ENCODE measurements around the gene MRPL18.
A peak's percentile ranks its signal among the peaks of the same experiment; 100 is the strongest.
"Not testable (repeated sequence)": the region's sequence is repeated elsewhere in the genome, so short reads cannot be mapped to it uniquely, and the experiment has no call there.

MRPL18 gene

DNA sequence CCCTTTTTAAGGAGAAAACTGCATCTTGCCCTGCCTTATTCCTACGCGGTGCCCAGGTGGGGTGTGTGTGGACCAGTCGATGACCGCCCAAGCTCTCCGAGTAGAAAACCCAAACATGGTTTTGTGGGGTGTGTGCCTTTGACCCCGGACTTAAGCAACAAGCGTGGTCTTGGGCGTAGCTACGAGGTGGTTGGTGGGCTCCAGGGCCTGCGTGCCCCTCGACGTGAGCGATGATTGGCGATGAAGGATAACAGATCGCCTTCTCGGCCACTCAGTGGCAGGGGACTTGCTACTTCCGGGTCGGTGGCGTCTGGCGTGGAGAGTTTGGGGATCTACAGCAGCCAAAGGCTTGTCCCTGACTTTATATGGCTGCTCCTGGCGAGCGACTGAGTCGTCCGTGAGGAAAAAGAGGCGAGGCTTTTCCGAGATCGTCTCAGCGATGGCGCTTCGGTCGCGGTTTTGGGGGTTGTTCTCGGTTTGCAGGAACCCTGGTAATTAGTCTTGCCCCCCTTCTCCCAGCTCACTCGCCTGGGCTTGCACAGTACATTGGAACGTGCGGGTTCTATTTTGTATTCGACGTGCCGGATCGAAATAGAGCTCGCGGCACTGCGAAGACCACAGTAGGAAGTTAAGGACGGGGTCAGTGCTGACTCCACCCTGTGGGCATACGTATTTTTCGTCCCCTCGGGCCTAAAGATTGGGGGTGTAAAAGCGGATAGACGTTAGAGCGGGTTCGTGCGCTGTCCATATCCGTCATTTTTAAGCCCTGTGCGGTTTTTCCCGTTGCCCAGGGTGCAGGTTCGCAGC, at the start of gene MRPL18:
MRPL18 (plus strand) TSS at position 319 of the 807 bp plus-strand sequence; CDS start at position 440, 121 bp downstream.
- peak; percentile 97 for DNase-seq
- in situ Hi-C loops (cut with MboI; ENCODE audit: low pct_unique_long_range_greater_than_20kb, low sequenced_read_pairs) = no loop called here

DNA sequence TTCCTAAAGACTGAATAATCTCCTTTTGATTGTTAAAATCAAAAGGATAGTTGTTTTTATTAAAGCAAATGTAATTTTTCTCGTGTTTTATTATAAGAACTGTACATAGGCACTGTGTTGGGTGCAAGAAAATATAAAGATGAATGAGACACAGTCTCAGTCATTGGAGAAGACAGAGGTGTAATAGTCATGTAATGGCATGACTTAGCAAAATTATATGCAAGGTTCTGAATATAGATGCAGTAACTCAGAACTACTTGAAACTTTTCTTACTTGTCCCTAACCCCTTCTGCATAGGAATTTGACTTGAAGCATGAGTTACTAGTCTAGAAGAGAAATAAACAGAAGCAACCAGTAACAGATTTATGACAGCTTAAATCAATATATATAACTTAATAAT, 48.1 kb upstream of the MRPL18 start:
- in situ Hi-C loops (cut with MboI; ENCODE audit: low pct_unique_long_range_greater_than_20kb, low sequenced_read_pairs) = no loop called here
- no peak for DNase-seq

DNA sequence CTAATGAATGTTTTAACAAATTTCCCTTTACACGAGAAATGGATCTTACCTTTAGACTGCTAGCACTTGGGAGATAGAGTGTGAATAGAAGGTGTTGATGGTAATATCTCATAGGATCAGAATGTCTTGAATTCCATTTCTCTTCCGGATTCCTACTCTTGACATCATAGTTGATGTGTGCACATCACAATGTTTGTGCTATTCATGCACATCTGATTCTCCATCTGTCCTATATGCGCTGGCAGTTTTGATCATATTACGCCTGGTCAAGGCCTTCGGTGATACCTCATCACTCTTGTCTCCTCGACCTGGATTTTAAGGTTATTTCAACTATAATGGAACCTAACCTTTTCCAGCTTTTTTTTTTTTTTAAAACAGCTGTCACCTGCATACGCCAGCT, 45.2 kb upstream of the MRPL18 start:
- in situ Hi-C loops (cut with MboI; ENCODE audit: low pct_unique_long_range_greater_than_20kb, low sequenced_read_pairs) = no loop called here
- DNase-seq = no peak

DNA sequence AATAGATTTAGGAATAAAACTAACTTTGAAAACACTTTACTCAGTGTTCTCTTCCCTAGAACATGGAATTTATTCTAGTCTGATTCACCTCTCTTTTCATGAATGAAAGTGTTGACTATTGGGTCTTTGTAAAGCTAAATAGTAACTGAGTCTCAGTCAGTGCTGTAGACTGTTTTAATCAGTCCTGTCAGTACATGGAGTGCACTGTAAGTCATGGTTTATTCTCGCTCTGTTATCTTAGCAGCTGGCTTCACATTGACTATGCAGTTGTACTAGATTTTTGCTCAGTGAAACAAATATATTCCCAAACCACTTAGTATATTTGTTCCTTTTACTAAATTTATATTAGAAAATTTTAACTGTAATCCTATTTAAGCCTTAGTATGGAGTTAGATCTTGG, 43.5 kb upstream of the MRPL18 start:
- in situ Hi-C loops (cut with MboI; ENCODE audit: low pct_unique_long_range_greater_than_20kb, low sequenced_read_pairs) = no loop called here
- no peak for DNase-seq

DNA sequence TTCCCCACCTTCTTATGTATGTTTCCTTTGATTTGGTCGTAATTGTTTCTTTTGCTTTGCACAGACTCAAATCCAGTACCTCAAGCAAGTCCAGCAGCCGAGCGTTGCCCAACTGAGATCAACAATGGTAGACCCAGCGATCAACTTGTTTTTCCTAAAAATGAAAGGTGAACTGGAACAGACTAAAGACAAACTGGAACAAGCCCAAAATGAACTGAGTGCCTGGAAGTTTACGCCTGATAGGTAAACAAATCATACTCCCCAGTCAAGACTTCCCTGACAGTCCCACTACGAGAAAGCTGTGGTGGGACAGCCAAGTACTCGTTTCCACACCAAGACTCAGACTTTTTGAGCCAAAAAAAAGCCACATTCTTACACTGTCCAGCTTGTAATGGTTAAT, 42.1 kb upstream of the MRPL18 start:
- in situ Hi-C loops (cut with MboI; ENCODE audit: low pct_unique_long_range_greater_than_20kb, low sequenced_read_pairs); DNase-seq: not testable (repeated sequence)

DNA sequence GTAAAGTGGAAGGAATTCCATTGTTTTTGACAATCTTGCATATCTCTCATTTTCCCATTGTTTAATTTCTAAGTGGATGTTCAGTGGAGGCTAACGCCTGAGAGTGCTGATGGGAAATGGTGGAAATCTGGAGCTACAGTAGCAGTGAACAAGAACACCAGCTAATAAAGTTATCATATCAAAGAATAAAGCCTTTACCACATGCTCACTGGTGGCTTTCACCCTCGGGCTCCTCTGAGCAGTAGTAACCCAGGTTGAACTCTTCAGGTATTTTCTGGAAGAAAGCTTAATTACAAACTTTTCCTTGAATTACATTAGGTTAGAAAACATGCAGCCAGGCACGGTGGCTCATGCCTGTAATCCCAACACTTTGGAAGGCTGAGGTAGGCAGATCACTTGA, 38.8 kb upstream of the MRPL18 start:
- in situ Hi-C loops (cut with MboI; ENCODE audit: low pct_unique_long_range_greater_than_20kb, low sequenced_read_pairs) = no loop called here
- no peak for DNase-seq

DNA sequence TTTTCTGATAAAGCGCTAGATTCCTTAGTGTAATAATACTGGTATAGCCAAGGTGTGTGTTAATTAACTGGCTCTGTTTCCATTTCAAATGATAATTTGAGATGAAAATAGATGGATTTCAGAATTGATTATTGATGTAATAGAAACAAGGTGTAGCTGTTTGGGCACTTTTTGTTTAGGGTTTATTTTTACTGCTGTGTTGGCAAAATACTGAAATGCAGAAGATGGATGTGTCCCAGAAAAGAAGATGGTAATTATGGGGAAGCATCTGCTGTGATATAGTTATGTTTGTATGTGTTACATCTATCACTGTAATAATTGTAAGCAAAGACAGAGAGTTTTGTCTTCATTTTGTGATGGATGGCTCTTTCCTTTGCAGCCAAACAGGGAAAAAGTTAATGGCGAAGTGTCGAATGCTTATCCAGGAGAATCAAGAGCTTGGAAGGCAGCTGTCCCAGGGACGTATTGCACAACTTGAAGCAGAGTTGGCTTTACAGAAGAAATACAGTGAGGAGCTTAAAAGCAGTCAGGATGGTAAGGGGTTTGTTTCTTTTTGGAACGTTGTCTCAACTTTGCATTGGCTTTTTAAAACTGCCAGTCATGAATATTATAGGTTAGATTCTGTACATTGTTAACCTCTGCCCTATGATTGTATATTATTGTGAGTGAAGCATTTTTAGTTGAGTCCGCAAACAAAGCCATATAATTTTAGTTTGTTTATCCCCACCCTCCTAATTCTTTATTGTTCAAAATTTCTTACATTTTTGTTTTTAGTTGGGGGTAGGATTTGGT, 37.0 kb upstream of the MRPL18 start:
- DNase-seq = no peak
- in situ Hi-C loops (cut with MboI; ENCODE audit: low pct_unique_long_range_greater_than_20kb, low sequenced_read_pairs) = no loop called here

DNA sequence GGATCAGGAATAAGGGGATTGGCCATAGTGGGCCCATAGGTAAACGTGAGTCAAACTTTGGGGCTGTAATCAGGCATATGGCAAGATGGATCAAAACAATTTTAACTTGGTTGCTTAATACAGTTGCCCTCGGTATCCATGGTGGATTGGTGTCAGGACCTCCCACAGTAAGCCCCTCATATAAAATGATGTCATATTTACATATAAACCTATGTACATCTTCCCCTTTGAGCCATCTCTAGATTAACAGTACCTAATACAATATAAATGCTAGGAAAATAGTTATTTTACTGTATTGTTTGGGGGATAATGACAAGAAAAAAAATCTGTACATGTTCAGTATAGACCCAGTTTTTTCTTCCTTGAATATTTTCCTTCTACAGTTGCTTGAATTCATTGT, 35.9 kb upstream of the MRPL18 start:
- in situ Hi-C loops (cut with MboI; ENCODE audit: low pct_unique_long_range_greater_than_20kb, low sequenced_read_pairs) = no loop called here
- DNase-seq = no peak

DNA sequence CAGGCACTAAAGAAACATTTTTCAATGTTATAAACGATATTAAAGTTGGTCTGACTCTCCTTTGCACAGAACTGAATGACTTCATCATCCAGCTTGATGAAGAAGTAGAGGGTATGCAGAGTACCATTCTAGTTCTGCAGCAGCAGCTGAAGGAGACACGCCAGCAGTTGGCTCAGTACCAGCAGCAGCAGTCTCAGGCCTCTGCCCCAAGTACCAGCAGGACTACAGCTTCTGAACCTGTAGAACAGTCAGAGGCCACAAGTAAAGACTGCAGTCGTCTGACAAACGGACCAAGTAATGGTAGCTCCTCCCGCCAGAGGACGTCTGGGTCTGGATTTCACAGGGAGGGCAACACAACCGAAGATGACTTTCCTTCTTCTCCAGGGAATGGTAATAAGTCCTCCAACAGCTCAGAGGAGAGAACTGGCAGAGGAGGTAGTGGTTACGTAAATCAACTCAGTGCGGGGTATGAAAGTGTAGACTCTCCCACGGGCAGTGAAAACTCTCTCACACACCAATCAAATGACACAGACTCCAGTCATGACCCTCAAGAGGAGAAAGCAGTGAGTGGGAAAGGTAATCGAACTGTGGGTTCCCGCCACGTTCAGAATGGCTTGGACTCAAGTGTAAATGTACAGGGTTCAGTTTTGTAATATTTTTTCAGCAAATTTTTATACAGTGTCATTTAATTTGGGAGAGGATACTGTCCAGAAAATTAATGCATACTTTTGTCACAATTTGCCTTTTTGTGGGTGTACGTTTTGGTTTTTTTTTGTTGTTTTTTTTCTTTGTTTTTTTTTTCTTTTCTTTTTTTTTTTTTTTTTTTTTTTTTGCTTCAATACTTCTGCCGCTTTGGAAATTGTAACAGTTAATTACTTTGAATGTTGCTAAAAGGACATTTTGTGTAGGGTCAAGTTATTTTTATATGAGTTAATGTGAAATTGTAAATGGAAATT, 35.0 kb upstream of the MRPL18 start:
- in situ Hi-C loops (cut with MboI; ENCODE audit: low pct_unique_long_range_greater_than_20kb, low sequenced_read_pairs) = no loop called here
- DNase-seq = no peak

GRCh38 chr6:159756508-159756907, 33.8 kb upstream of the MRPL18 start:
- DNase-seq = no peak
- in situ Hi-C loops (cut with MboI; ENCODE audit: low pct_unique_long_range_greater_than_20kb, low sequenced_read_pairs) = no loop called here

DNA sequence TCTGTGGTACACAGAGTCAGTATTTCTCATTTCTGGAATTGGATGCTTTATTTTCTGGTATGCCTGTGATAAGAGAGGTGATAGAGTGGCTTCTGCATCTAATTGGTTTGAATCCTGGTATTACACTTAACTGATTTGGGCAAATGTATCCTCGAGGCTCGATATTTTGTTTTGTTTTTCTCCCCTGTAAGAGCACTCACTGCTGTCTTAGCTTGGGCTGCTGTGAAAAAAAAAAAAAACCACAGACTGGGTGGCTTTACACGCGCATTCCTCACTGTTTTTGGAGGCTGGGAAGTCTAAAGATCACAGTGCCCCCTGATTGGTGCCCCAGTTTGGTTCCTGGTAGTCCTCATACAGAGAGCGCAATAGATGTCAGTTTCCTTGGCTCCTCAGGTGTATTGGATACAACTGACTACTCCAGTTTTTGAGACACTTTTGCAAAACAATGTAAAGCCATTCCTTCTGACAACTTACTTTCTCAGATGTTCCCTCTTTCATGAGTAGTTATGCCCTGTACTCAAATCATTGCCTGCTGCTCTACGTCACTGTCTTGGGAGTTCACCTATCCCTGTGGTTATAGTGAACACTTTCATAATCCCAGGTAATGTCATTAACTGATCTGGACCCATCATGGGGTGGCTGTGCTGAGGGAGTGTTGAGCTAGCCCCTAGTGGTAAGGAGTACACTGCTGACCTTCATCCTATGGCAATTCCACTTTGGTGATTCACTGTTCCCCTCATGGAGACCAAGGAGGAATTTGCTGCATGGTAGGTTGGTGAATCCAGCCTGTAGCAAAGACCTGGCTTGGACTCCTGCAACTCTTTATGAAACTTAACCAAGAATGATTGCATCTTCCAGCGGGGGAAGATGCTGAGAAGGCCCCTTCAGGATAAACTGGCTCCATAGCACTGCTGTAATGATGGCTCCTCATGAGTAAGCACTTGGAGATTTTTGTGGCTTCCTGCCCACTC, 32.0 kb upstream of the MRPL18 start:
- in situ Hi-C loops (cut with MboI; ENCODE audit: low pct_unique_long_range_greater_than_20kb, low sequenced_read_pairs) = no loop called here
- no peak for DNase-seq

- in situ Hi-C loops (cut with MboI; ENCODE audit: low pct_unique_long_range_greater_than_20kb, low sequenced_read_pairs) = no loop called here
- no peak for DNase-seq
These were observed 30.6 kb upstream of the MRPL18 start for GRCh38 chr6:159759645-159760044.

DNA sequence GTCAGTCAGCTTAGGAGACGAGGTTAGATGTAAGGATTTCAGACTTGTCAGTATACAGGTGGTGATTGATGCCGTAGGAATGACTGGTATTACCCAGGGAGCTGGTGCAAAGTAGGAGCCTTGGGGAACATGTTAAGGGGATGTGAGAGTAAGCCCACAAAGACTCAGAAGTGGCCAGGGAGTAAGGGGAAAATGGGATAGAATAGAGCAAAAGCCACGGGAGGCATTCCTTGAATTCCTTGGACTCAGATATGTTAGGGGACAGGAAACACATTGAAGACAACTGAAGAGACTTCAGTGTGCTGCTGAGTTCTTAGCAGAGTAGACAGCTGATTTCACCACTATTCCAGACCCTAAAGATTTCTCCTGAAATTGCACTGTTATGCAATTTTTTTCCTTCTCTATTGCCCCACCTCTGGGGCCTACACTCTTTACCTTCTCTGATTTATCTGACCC, 29.6 kb upstream of the MRPL18 start:
- in situ Hi-C loops (cut with MboI; ENCODE audit: low pct_unique_long_range_greater_than_20kb, low sequenced_read_pairs) = no loop called here
- no peak for DNase-seq

- DNase-seq = no peak
- in situ Hi-C loops (cut with MboI; ENCODE audit: low pct_unique_long_range_greater_than_20kb, low sequenced_read_pairs) = no loop called here
These were observed 29.0 kb upstream of the MRPL18 start for GRCh38 chr6:159761129-159761872.

- peak; percentile 95 for DNase-seq
- in situ Hi-C loops (cut with MboI; ENCODE audit: low pct_unique_long_range_greater_than_20kb, low sequenced_read_pairs) = no loop called here
These were observed 28.2 kb upstream of the MRPL18 start, which contains the start of gene ACAT2 for GRCh38 chr6:159761873-159762680. Gene ACAT2 (plus strand): TSS chr6:159762045. CDS start chr6:159762088, 43 bp downstream.

- DNase-seq = peak; percentile 32
These were observed 27.5 kb upstream of the MRPL18 start for GRCh38 chr6:159762681-159763293.

More at GRCh38 chr6:159762681-159763293, 27.5 kb upstream of the MRPL18 start:
- in situ Hi-C loops (cut with MboI; ENCODE audit: low pct_unique_long_range_greater_than_20kb, low sequenced_read_pairs) = no loop called here
